Spleen (tissue), 11 donors: ENCODE results near the gene TTC39A. TPM values are rescaled to one million over a fixed set of nuclear protein-coding genes. Genes with fewer than 3 reads are reported as not detected.

Source experiments
- DNase-seq: peaks from one replicate; pipeline ENCODE4 v3.0.0-alpha.2; 2020
- H3K27ac ChIP-seq, 8 donors: fragments of 200-600 bp; sonication (generic) in 7 of 8; 1 replicate in 4 of 8; 2 replicates in 4 of 8; pipeline versions ENCODE4 v1.5.0 to v1.8.0; 2016 to 2021; ENCODE audit warnings: inconsistent platforms in 4 of 8, mild to moderate bottlenecking in 4 of 8, moderate library complexity in 1 of 8
- H3K27me3 ChIP-seq, 7 donors: fragments of 200-600 bp; sonication (generic) in 6 of 7; replicated peaks in 1 of 7; 1 replicate in 4 of 7; 2 replicates in 3 of 7; pipeline versions ENCODE4 v1.5.0 to v1.8.0; 2016 to 2021; ENCODE audit warnings: inconsistent platforms in 3 of 7, mild to moderate bottlenecking in 1 of 7
- H3K36me3 ChIP-seq, 6 donors: fragments of 200-600 bp; sonication (generic) in 5 of 6; 1 replicate in 4 of 6; 2 replicates in 2 of 6; pipeline versions ENCODE4 v1.5.0 to v1.8.0; 2016 to 2021; ENCODE audit warnings: inconsistent platforms in 2 of 6
- H3K4me1 ChIP-seq, 6 donors: fragments of 200-600 bp; sonication (generic) in 5 of 6; 1 replicate in 3 of 6; 2 replicates in 3 of 6; pipeline versions ENCODE4 v1.5.0 to v1.8.0; 2016 to 2021; ENCODE audit warnings: inconsistent platforms in 3 of 6
- H3K4me3 ChIP-seq, 8 donors: fragments of 200-600 bp; sonication (generic) in 7 of 8; 1 replicate in 4 of 8; 2 replicates in 4 of 8; pipeline versions ENCODE4 v1.5.0 to v1.8.0; 2016 to 2021; ENCODE audit warnings: inconsistent platforms in 4 of 8, mild to moderate bottlenecking in 4 of 8, moderate library complexity in 2 of 8
- H3K9me3 ChIP-seq, 8 donors: fragments of 200-600 bp; sonication (generic) in 7 of 8; 1 replicate in 4 of 8; 2 replicates in 4 of 8; pipeline versions ENCODE4 v1.5.0 to v1.8.0; 2016 to 2021; ENCODE audit warnings: inconsistent platforms in 4 of 8
- POLR2A ChIP-seq, 3 donors: fragments of 450-650 bp; IDR thresholded peaks; one replicate each; pipeline ENCODE4 v1.5.1; 2017; ENCODE audit warnings: antibody characterized with exemption in 3 of 3, mild to moderate bottlenecking in 1 of 3
- POLR2AphosphoS5 ChIP-seq, 3 donors: sonication (generic); formaldehyde crosslinking; IDR thresholded peaks; one replicate each; pipeline ENCODE4 v1.5.1; 2017; ENCODE audit warnings: antibody characterized with exemption in 3 of 3
- WGBS, 5 donors: extraction: QIAGEN DNeasy Blood & Tissue Kit in 3 of 5; methylation state at CpG; one replicate each; pipeline versions ENCODE4 v1.1.5 to v1.1.7; 2013 to 2018; 5-methylcytosine and 5-hydroxymethylcytosine counted together
- intact Hi-C: fragments of 100-400 bp; cut with DNase I; formaldehyde crosslinking; loops from one replicate; pipeline ENCODE4 v1.15.0; 2023; ENCODE audit warnings: low total_unique reads
- polyA plus RNA-seq, 3 donors: library from polyadenylated mRNA; stranded (reverse); fragments of 200-250 nt; gene quantifications; one replicate each; pipeline ENCODE4 v1.2.1, GENCODE V29; 2013
- total RNA-seq, 7 donors: library from RNA; depleted of rRNA in 3 of 7; stranded (reverse); fragments of >200 nt in 3 of 7; fragmentation: NEBNext Ultra II Directional in 4 of 7; extraction: Animal tissue kit (Norgen Biotek cat#: 25700) in 4 of 7; gene quantifications; one replicate each; pipeline versions ENCODE4 v1.1.0 to v1.2.1, GENCODE V29; 2016 to 2021
- TF ChIP-seq, protein P1 (sequence below), 11 experiments: fragments of 200-600 bp in 7 of 11; fragments of 450-650 bp in 4 of 11; sonication (generic) in 4 of 11; IDR thresholded peaks in 8 of 11; conservative IDR thresholded peaks in 3 of 11; 1 replicate in 7 of 11; 2 replicates in 4 of 11; pipeline versions ENCODE4 v1.4.0 to v1.8.0; 2016 to 2021; ENCODE audit warnings: antibody characterized with exemption in 11 of 11, inconsistent platforms in 4 of 11, mild to moderate bottlenecking in 1 of 11
- donor health status: healthy with polysubstance abuse.
- donor health status: DM: no; HTN: no; CAD: no; lungs with moderate emphysema.
- donor health status: DM: no; HTN: no; CAD: no.
- donor health status: Bipolar disorder and iron deficiency.
- donor health status: healthy.
- donor health status: DM: no; HTN: no; CAD: no.
- donor health status: DM: yes; HTN: yes; CAD: no.

The TTC39A gene
- total and polyA plus RNA-seq, 10 donors: 0.24 to 2.4 (median 0.70) TPM; not detected in 1

DNA sequence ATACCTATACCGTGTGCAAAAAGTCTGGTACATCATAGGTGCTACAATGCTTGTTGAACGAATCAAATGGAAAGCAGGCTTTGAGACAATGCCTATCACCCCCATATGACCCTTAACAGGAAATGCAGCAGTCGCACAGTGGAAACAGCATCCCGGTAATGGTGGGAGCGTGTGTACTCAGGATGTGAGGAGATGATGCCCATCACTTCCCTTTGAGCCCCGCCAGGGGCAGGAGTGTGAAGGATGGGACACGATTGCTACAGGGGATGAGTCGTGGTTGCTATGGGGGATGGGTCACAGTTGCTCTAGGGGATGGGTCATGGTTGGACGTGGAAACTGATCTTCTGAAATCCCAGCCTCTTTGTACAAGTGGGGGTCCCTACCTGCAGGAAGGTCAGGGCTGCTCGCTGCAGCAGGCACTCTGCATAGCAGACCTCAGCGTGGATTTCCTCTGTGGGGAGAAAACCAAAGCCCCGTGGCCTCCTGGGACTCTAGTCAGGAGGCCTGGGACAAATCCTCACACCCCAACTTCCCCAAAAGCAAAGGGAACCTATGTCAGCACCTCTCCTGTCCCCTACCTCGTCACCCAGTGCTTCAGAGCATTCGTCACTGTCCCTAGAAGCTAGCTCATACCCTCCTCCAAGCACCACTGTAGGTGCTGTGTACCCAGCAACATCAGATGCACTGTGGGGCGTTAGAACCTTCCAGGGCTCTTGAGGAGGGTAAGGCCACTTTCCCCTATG lies 19.3 kb downstream of the TTC39A start:
- no peak overlapping the region for H3K27ac ChIP-seq
- H3K4me1 ChIP-seq: peaks cover 0 to 18% (median 3%) of the 10 kb centered on the region in 6 donors
- no peak for DNase-seq
- no peaks in the 10 kb centered on the region for H3K36me3 ChIP-seq
- 31 to 45% (median 38%) methylated on average over 14 to 15 of the region's 15 CpGs for WGBS, 5 donors
- intact Hi-C loops: no loop called here
- H3K4me3 ChIP-seq: no peak overlapping the region
- H3K9me3 ChIP-seq: no peaks in the 10 kb centered on the region
- no peaks in the 10 kb centered on the region for H3K27me3 ChIP-seq
- TF ChIP-seq POLR2AphosphoS5 (IDR thresholded peaks at IDR 0.05) (no peak), POLR2A (IDR thresholded peaks at IDR 0.05) (no peak)
- TF ChIP-seq, protein P1, sequence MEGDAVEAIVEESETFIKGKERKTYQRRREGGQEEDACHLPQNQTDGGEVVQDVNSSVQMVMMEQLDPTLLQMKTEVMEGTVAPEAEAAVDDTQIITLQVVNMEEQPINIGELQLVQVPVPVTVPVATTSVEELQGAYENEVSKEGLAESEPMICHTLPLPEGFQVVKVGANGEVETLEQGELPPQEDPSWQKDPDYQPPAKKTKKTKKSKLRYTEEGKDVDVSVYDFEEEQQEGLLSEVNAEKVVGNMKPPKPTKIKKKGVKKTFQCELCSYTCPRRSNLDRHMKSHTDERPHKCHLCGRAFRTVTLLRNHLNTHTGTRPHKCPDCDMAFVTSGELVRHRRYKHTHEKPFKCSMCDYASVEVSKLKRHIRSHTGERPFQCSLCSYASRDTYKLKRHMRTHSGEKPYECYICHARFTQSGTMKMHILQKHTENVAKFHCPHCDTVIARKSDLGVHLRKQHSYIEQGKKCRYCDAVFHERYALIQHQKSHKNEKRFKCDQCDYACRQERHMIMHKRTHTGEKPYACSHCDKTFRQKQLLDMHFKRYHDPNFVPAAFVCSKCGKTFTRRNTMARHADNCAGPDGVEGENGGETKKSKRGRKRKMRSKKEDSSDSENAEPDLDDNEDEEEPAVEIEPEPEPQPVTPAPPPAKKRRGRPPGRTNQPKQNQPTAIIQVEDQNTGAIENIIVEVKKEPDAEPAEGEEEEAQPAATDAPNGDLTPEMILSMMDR (IDR thresholded peaks at IDR 0.05 in 8 of 11, conservative IDR thresholded peaks at IDR 0.05 in 3 of 11): no peak

DNA sequence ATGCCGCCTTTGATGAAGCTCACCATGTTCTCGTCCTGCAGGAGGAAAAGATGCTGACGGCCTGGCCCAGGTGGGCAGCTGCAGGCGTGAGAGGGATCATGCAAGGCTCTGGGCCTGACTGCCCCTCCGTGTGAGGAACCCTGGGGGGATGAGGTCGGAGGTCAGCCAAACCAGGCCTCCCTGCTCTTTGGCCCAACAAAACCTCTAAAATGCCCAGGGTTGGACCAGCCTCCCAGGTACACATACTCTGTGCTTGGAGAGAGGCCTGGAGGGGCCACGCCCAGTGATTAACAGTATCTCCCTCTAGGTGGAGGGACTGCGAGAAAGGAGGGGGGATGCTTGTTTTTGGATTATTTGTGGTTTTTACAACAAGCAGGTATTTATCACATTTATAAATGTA lies 21.1 kb downstream of the TTC39A start:
- 90 to 97% (median 92%) methylated on average over 8 of the region's 8 CpGs for WGBS, 5 donors
- Histone ChIP-seq H3K9me3 (no peaks in the 10 kb centered on the region), H3K4me1 (peaks cover 0 to 13% (median 3%) of the 10 kb centered on the region in 6 donors), H3K27ac (no peak overlapping the region), H3K27me3 (no peaks in the 10 kb centered on the region), H3K4me3 (no peak overlapping the region), H3K36me3 (no peaks in the 10 kb centered on the region)
- intact Hi-C loops: no loop called here
- DNase-seq: no peak
- TF ChIP-seq, protein P1 (IDR thresholded peaks at IDR 0.05 in 8 of 11, conservative IDR thresholded peaks at IDR 0.05 in 3 of 11): no peak
- TF ChIP-seq POLR2AphosphoS5 (IDR thresholded peaks at IDR 0.05) (no peak), POLR2A (IDR thresholded peaks at IDR 0.05) (no peak)

DNA sequence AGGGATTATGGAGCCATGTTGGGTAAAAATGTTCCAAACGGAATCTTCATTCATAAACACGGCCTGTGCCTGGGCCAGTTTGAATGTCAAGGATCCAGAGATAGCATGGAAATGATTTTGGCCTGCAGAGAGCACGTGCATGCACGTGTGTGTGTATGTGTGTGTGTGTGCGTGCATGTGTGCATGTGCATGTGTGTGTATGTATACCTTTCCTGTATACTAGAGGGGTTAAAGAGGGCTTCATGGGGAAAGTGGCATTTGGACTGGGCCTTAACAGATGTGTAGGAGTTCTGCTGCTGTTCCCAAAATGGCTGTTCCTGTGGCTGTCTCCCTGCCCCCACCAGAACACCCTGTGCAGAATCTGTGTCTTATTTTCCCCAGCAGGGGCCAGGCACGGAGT lies 21.7 kb downstream of the TTC39A start:
- Histone ChIP-seq H3K27me3 (no peaks in the 10 kb centered on the region), H3K27ac (no peak overlapping the region), H3K4me3 (no peak overlapping the region), H3K4me1 (peaks cover 0 to 12% (median 5%) of the 10 kb centered on the region in 6 donors), H3K9me3 (no peaks in the 10 kb centered on the region), H3K36me3 (no peaks in the 10 kb centered on the region)
- intact Hi-C loops: no loop called here
- WGBS, 5 donors: 87 to 94% (median 92%) methylated on average over 6 of the region's 6 CpGs
- TF ChIP-seq POLR2A (IDR thresholded peaks at IDR 0.05) (no peak), POLR2AphosphoS5 (IDR thresholded peaks at IDR 0.05) (no peak)
- TF ChIP-seq, protein P1 (IDR thresholded peaks at IDR 0.05 in 8 of 11, conservative IDR thresholded peaks at IDR 0.05 in 3 of 11): no peak
- DNase-seq: no peak

DNA sequence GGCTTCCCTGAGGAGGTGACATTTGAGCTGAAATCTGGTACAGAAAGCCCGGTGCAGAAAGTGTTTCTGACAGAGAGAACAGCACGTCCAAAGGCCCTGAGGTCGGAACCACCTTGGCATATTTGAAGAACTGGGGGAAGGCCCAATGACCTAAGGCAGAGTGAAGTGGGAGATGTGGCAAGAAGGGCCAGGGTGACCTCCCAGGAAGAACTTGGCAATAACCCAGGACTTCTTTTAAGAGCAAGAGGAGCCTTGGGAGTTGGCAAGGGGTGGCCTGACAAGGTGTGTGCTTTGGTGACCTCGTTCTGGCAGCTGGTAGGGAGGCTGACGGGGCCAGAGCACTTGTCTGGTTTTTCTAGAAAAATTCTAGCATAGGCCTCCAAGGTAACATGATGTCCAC lies 23.4 kb downstream of the TTC39A start:
- H3K27me3 ChIP-seq: no peaks in the 10 kb centered on the region
- intact Hi-C loops: no loop called here
- H3K27ac ChIP-seq: no peak overlapping the region
- peaks cover 0 to 20% (median 9%) of the 10 kb centered on the region in 6 donors for H3K4me1 ChIP-seq
- H3K9me3 ChIP-seq: no peaks in the 10 kb centered on the region
- H3K4me3 ChIP-seq: no peak overlapping the region
- DNase-seq: no peak
- TF ChIP-seq, protein P1 (IDR thresholded peaks at IDR 0.05 in 8 of 11, conservative IDR thresholded peaks at IDR 0.05 in 3 of 11): no peak
- no peak for TF ChIP-seq POLR2A (IDR thresholded peaks at IDR 0.05)
- no peak for TF ChIP-seq POLR2AphosphoS5 (IDR thresholded peaks at IDR 0.05)
- H3K36me3 ChIP-seq: no peaks in the 10 kb centered on the region
- WGBS, 5 donors: 85 to 95% (median 87%) methylated on average over 5 of the region's 5 CpGs
